ENCODE measurements around the gene CAPN12.

Gene CAPN12

GRCh38 chr19:38728752-38729541 lies 15.3 kb downstream of the CAPN12 start:
- no peak overlapping the region for H3K27ac ChIP-seq (ENCODE audit: low read depth, low read length)
- no peak overlapping the region for H3K4me3 ChIP-seq (ENCODE audit: low read depth, low read length)
- H3K4me1 ChIP-seq (ENCODE audit: control insufficient read depth, insufficient read depth, low read length): no peaks in the 10 kb centered on the region
- H3K9ac ChIP-seq (ENCODE audit: low read depth, low read length): no peak overlapping the region
- no peaks in the 10 kb centered on the region for H3K27me3 ChIP-seq (ENCODE audit: control insufficient read depth, insufficient read depth, low read length)
- H3K36me3 ChIP-seq (ENCODE audit: control insufficient read depth, insufficient read depth, low read length): peaks cover 71% of the 10 kb centered on the region
- no peaks in the 10 kb centered on the region for H3K9me3 ChIP-seq (ENCODE audit: control insufficient read depth, insufficient read depth, low read length)

GRCh38 chr19:38727868-38728660 lies 16.2 kb downstream of the CAPN12 start:
- H3K4me3 ChIP-seq (ENCODE audit: low read depth, low read length): no peak overlapping the region
- no peaks in the 10 kb centered on the region for H3K9me3 ChIP-seq (ENCODE audit: control insufficient read depth, insufficient read depth, low read length)
- no peak overlapping the region for H3K27ac ChIP-seq (ENCODE audit: low read depth, low read length)
- no peaks in the 10 kb centered on the region for H3K4me1 ChIP-seq (ENCODE audit: control insufficient read depth, insufficient read depth, low read length)
- peaks cover 80% of the 10 kb centered on the region for H3K36me3 ChIP-seq (ENCODE audit: control insufficient read depth, insufficient read depth, low read length)
- no peaks in the 10 kb centered on the region for H3K27me3 ChIP-seq (ENCODE audit: control insufficient read depth, insufficient read depth, low read length)
- H3K9ac ChIP-seq (ENCODE audit: low read depth, low read length): no peak overlapping the region

GRCh38 chr19:38727306-38727867 lies 16.9 kb downstream of the CAPN12 start:
- H3K4me1 ChIP-seq (ENCODE audit: control insufficient read depth, insufficient read depth, low read length): no peaks in the 10 kb centered on the region
- peaks cover 86% of the 10 kb centered on the region for H3K36me3 ChIP-seq (ENCODE audit: control insufficient read depth, insufficient read depth, low read length)
- no peak overlapping the region for H3K9ac ChIP-seq (ENCODE audit: low read depth, low read length)
- no peaks in the 10 kb centered on the region for H3K9me3 ChIP-seq (ENCODE audit: control insufficient read depth, insufficient read depth, low read length)
- no peak overlapping the region for H3K27ac ChIP-seq (ENCODE audit: low read depth, low read length)
- no peak overlapping the region for H3K4me3 ChIP-seq (ENCODE audit: low read depth, low read length)
- no peaks in the 10 kb centered on the region for H3K27me3 ChIP-seq (ENCODE audit: control insufficient read depth, insufficient read depth, low read length)

GRCh38 chr19:38726761-38727301 lies 17.4 kb downstream of the CAPN12 start:
- Histone ChIP-seq H3K27me3 (ENCODE audit: control insufficient read depth, insufficient read depth, low read length) (no peaks in the 10 kb centered on the region), H3K4me1 (ENCODE audit: control insufficient read depth, insufficient read depth, low read length) (no peaks in the 10 kb centered on the region), H3K27ac (ENCODE audit: low read depth, low read length) (no peak overlapping the region), H3K36me3 (ENCODE audit: control insufficient read depth, insufficient read depth, low read length) (peaks cover 90% of the 10 kb centered on the region), H3K4me3 (ENCODE audit: low read depth, low read length) (no peak overlapping the region), H3K9ac (ENCODE audit: low read depth, low read length) (no peak overlapping the region), H3K9me3 (ENCODE audit: control insufficient read depth, insufficient read depth, low read length) (no peaks in the 10 kb centered on the region)

GRCh38 chr19:38726284-38726673 lies 18.0 kb downstream of the CAPN12 start:
- Histone ChIP-seq H3K9me3 (ENCODE audit: control insufficient read depth, insufficient read depth, low read length) (no peaks in the 10 kb centered on the region), H3K27me3 (ENCODE audit: control insufficient read depth, insufficient read depth, low read length) (no peaks in the 10 kb centered on the region), H3K4me1 (ENCODE audit: control insufficient read depth, insufficient read depth, low read length) (no peaks in the 10 kb centered on the region), H3K27ac (ENCODE audit: low read depth, low read length) (no peak overlapping the region), H3K4me3 (ENCODE audit: low read depth, low read length) (no peak overlapping the region), H3K36me3 (ENCODE audit: control insufficient read depth, insufficient read depth, low read length) (peaks cover 90% of the 10 kb centered on the region), H3K9ac (ENCODE audit: low read depth, low read length) (no peak overlapping the region)

GRCh38 chr19:38725469-38726283 lies 18.6 kb downstream of the CAPN12 start:
- Histone ChIP-seq H3K36me3 (ENCODE audit: control insufficient read depth, insufficient read depth, low read length) (peaks cover 90% of the 10 kb centered on the region), H3K27ac (ENCODE audit: low read depth, low read length) (no peak overlapping the region), H3K4me1 (ENCODE audit: control insufficient read depth, insufficient read depth, low read length) (no peaks in the 10 kb centered on the region), H3K4me3 (ENCODE audit: low read depth, low read length) (no peak overlapping the region), H3K9ac (ENCODE audit: low read depth, low read length) (no peak overlapping the region), H3K27me3 (ENCODE audit: control insufficient read depth, insufficient read depth, low read length) (no peaks in the 10 kb centered on the region), H3K9me3 (ENCODE audit: control insufficient read depth, insufficient read depth, low read length) (no peaks in the 10 kb centered on the region)

GRCh38 chr19:38723990-38724854 lies 20.1 kb downstream of the CAPN12 start:
- H3K27ac ChIP-seq (ENCODE audit: low read depth, low read length): no peak overlapping the region
- H3K4me3 ChIP-seq (ENCODE audit: low read depth, low read length): no peak overlapping the region
- peaks cover 97% of the 10 kb centered on the region for H3K36me3 ChIP-seq (ENCODE audit: control insufficient read depth, insufficient read depth, low read length)
- no peaks in the 10 kb centered on the region for H3K4me1 ChIP-seq (ENCODE audit: control insufficient read depth, insufficient read depth, low read length)
- H3K27me3 ChIP-seq (ENCODE audit: control insufficient read depth, insufficient read depth, low read length): no peaks in the 10 kb centered on the region
- H3K9me3 ChIP-seq (ENCODE audit: control insufficient read depth, insufficient read depth, low read length): no peaks in the 10 kb centered on the region
- H3K9ac ChIP-seq (ENCODE audit: low read depth, low read length): no peak overlapping the region

GRCh38 chr19:38723606-38723965 lies 20.7 kb downstream of the CAPN12 start:
- Histone ChIP-seq H3K9ac (ENCODE audit: low read depth, low read length) (no peak overlapping the region), H3K4me3 (ENCODE audit: low read depth, low read length) (no peak overlapping the region), H3K9me3 (ENCODE audit: control insufficient read depth, insufficient read depth, low read length) (no peaks in the 10 kb centered on the region), H3K27ac (ENCODE audit: low read depth, low read length) (no peak overlapping the region), H3K36me3 (ENCODE audit: control insufficient read depth, insufficient read depth, low read length) (peaks cover 97% of the 10 kb centered on the region), H3K27me3 (ENCODE audit: control insufficient read depth, insufficient read depth, low read length) (no peaks in the 10 kb centered on the region), H3K4me1 (ENCODE audit: control insufficient read depth, insufficient read depth, low read length) (no peaks in the 10 kb centered on the region)

GRCh38 chr19:38722947-38723605 lies 21.2 kb downstream of the CAPN12 start:
- no peaks in the 10 kb centered on the region for H3K27me3 ChIP-seq (ENCODE audit: control insufficient read depth, insufficient read depth, low read length)
- H3K4me3 ChIP-seq (ENCODE audit: low read depth, low read length): no peak overlapping the region
- H3K4me1 ChIP-seq (ENCODE audit: control insufficient read depth, insufficient read depth, low read length): no peaks in the 10 kb centered on the region
- H3K36me3 ChIP-seq (ENCODE audit: control insufficient read depth, insufficient read depth, low read length): peaks cover 100% of the 10 kb centered on the region
- H3K9ac ChIP-seq (ENCODE audit: low read depth, low read length): no peak overlapping the region
- no peaks in the 10 kb centered on the region for H3K9me3 ChIP-seq (ENCODE audit: control insufficient read depth, insufficient read depth, low read length)
- H3K27ac ChIP-seq (ENCODE audit: low read depth, low read length): no peak overlapping the region

All from HUES48 (cell line).